Fibroblast of villous mesenchyme (primary cell): ENCODE measurements around the gene CBX5. TPM values are rescaled to one million over a fixed set of nuclear protein-coding genes. Genes with fewer than 3 reads are reported as not detected.
"Not testable (repeated sequence)": the region's sequence is repeated elsewhere in the genome, so short reads cannot be mapped to it uniquely, and the experiment has no call there.

Experiments
- DNase-seq: peaks from one replicate; pipeline ENCODE4 v3.0.0-alpha.2; 2010; ENCODE audit warnings: low read depth
- H3K4me3 ChIP-seq: 2 replicates; pipeline ENCODE4 v1.5.1; 2011; ENCODE audit warnings: low read depth, mild to moderate bottlenecking, low read length
- CTCF ChIP-seq: IDR thresholded peaks from 2 replicates; pipeline ENCODE4 v1.5.1; 2012; ENCODE audit warnings: low read depth, mild to moderate bottlenecking, low read length; ENCODE audit not compliant: insufficient read depth
- total RNA-seq: library from RNA; depleted of rRNA; stranded (reverse); fragments of >200 nt; gene quantifications from 2 replicates; pipeline ENCODE4 v1.2.3, GENCODE V29; 2012

The CBX5 gene
- total RNA-seq, 1 donor, result 68.7 TPM

- no peak for TF ChIP-seq CTCF
- peak; percentile 30 for DNase-seq
- no peak overlapping the region for H3K4me3 ChIP-seq
Observed at GRCh38 chr12:54197431-54197909, 82.5 kb downstream of the CBX5 start.

GRCh38 chr12:54197010-54197409 lies 82.9 kb downstream of the CBX5 start:
- H3K4me3 ChIP-seq, result no peak overlapping the region
- TF ChIP-seq CTCF, result no peak
- DNase-seq, result no peak

- H3K4me3 ChIP-seq, result no peak overlapping the region
- TF ChIP-seq CTCF, result no peak
- peak; percentile 47 for DNase-seq
Observed at GRCh38 chr12:54196396-54196795, 83.5 kb downstream of the CBX5 start.

GRCh38 chr12:54195737-54196347 lies 84.1 kb downstream of the CBX5 start:
- H3K4me3 ChIP-seq, result peak overlapping the region; percentile 34
- TF ChIP-seq CTCF, result no peak
- DNase-seq, result peak; percentile 82

- H3K4me3 ChIP-seq, result no peak overlapping the region
- TF ChIP-seq CTCF, result no peak
- DNase-seq, result no peak
Observed at GRCh38 chr12:54195080-54195736, 84.7 kb downstream of the CBX5 start.

GRCh38 chr12:54194611-54195010 lies 85.3 kb downstream of the CBX5 start:
- not testable (repeated sequence) for H3K4me3 ChIP-seq, DNase-seq

GRCh38 chr12:54193434-54193833 lies 86.5 kb downstream of the CBX5 start:
- TF ChIP-seq CTCF, result no peak
- no peak for DNase-seq
- no peak overlapping the region for H3K4me3 ChIP-seq
